ENCODE data around the gene GALNTL6.

- no peak for TF ChIP-seq EP300 (conservative IDR thresholded peaks at IDR 0.05; ENCODE audit: poor library complexity, severe bottlenecking)
- no peak for TF ChIP-seq CTCF (IDR thresholded peaks at IDR 0.05; ENCODE audit: poor library complexity, severe bottlenecking)
- no peak for TF ChIP-seq MXI1 (conservative IDR thresholded peaks at IDR 0.05; ENCODE audit: poor library complexity, severe bottlenecking)
- no peak for TF ChIP-seq REST (IDR thresholded peaks at IDR 0.05; ENCODE audit: borderline replicate concordance)
- no peak for TF ChIP-seq RAD21 (conservative IDR thresholded peaks at IDR 0.05)
- no peak for TF ChIP-seq EZH2 (IDR thresholded peaks at IDR 0.05; ENCODE audit: borderline replicate concordance, insufficient read depth, low read length, poor library complexity, severe bottlenecking)
These were observed 1115.1 kb downstream of the GALNTL6 start for GRCh38 chr4:172928347-172928746.
